SK-N-SH (cell line): ENCODE measurements around the gene RAPGEF6.

Experiments used
- CHD2 ChIP-seq: fragments of 150-350 bp; IDR thresholded peaks from 2 replicates; pipeline ENCODE4 v1.6.1; 2018; ENCODE audit warnings: low read length; ENCODE audit not compliant: partially characterized antibody
- CTCF ChIP-seq: fragments of 200-600 bp; sonication (generic); IDR thresholded peaks from 2 replicates; pipeline ENCODE4 v1.6.1; 2017; ENCODE audit warnings: antibody characterized with exemption, mild to moderate bottlenecking, moderate library complexity
- EP300 ChIP-seq, 2 experiments: IDR thresholded peaks; 2 replicates each; pipeline versions ENCODE4 v1.4.0 to v1.6.1; 2012; ENCODE audit warnings: borderline replicate concordance in 1 of 2, low read depth in 1 of 2, low read length in 1 of 2
- FOXM1 ChIP-seq: IDR thresholded peaks from 2 replicates; pipeline ENCODE4 v1.4.0; 2012; ENCODE audit warnings: low read depth, mild to moderate bottlenecking
- POLR2AphosphoS5 ChIP-seq: IDR thresholded peaks from 2 replicates; pipeline ENCODE4 v1.6.1; 2012; ENCODE audit warnings: low read depth, low read length
- RAD21 ChIP-seq: IDR thresholded peaks from 2 replicates; pipeline ENCODE4 v1.6.1; 2012; ENCODE audit warnings: mild to moderate bottlenecking, low read length
- SMC3 ChIP-seq: IDR thresholded peaks from 2 replicates; pipeline ENCODE4 v1.6.1; 2012; ENCODE audit warnings: low read depth, low read length, improper control_type of control experiment
- USF2 ChIP-seq: fragments of 150-350 bp; IDR thresholded peaks from 2 replicates; pipeline ENCODE4 v1.6.1; 2017; ENCODE audit warnings: antibody characterized with exemption, low read length, low read depth, borderline replicate concordance

- no peak for TF ChIP-seq CTCF
- TF ChIP-seq POLR2AphosphoS5: no peak
- no peak for TF ChIP-seq FOXM1
- TF ChIP-seq CHD2: no peak
- TF ChIP-seq EP300 (IDR thresholded peaks at IDR 0.05; ENCODE audit: borderline replicate concordance in 1 of 2, low read depth in 1 of 2, low read length in 1 of 2): no peak
- TF ChIP-seq SMC3: no peak
- no peak for TF ChIP-seq RAD21
- no peak for TF ChIP-seq USF2
Observed at GRCh38 chr5:131671409-131671808, 36.4 kb upstream of the RAPGEF6 start.
